ENCODE measurements around the gene BABAM2.

GRCh38 chr2:28036307-28036706, 145.8 kb downstream of the BABAM2 start:
- no peak for TF ChIP-seq EZH2 (IDR thresholded peaks at IDR 0.05; ENCODE audit: low read depth)
- no peak for TF ChIP-seq CTCF (conservative IDR thresholded peaks at IDR 0.05)
